Activated naive CD8-positive, alpha-beta T cell treated with anti-CD3 and anti-CD28 coated beads for 36 hours (primary cell): ENCODE measurements around the gene LCE2B. TPM values are rescaled to one million over a fixed set of nuclear protein-coding genes. Genes with fewer than 3 reads are reported as not detected.

ENCODE experiments used
- DNase-seq: peaks from one replicate; pipeline ENCODE4 v3.0.0; 2021
- H3K27ac Mint-ChIP-seq: one replicate; pipeline ENCODE4 v1.8.0; 2022; ENCODE audit warnings: mild to moderate bottlenecking, moderate library complexity, mixed read lengths
- H3K27me3 Mint-ChIP-seq: one replicate; pipeline ENCODE4 v1.8.0; 2022; ENCODE audit warnings: mild to moderate bottlenecking, mixed read lengths
- H3K36me3 Mint-ChIP-seq: one replicate; pipeline ENCODE4 v1.8.0; 2021; ENCODE audit warnings: mild to moderate bottlenecking, mixed read lengths
- H3K4me1 Mint-ChIP-seq: one replicate; pipeline ENCODE4 v1.8.0; 2021; ENCODE audit warnings: mixed read lengths
- H3K4me3 Mint-ChIP-seq: one replicate; pipeline ENCODE4 v1.8.0; 2022; ENCODE audit warnings: mild to moderate bottlenecking, moderate library complexity, mixed read lengths
- H3K9me3 Mint-ChIP-seq: one replicate; pipeline ENCODE4 v1.8.0; 2022; ENCODE audit warnings: mixed read lengths
- total RNA-seq, 2 experiments: library from RNA; stranded (reverse); gene quantifications; one replicate each; pipeline ENCODE4 v1.2.3, GENCODE V29; 2021

Gene LCE2B
- total RNA-seq, 2 experiments from 2014 or later: not detected

GRCh38 chr1:152683846-152684245 lies 2.1 kb upstream of the LCE2B start:
- Mint-ChIP-seq H3K36me3 (no peaks in the 10 kb centered on the region), H3K9me3 (no peaks in the 10 kb centered on the region), H3K4me3 (no peak overlapping the region), H3K27ac (no peak overlapping the region), H3K27me3 (peaks cover 14% of the 10 kb centered on the region), H3K4me1 (no peaks in the 10 kb centered on the region)
- DNase-seq: no peak

DNA sequence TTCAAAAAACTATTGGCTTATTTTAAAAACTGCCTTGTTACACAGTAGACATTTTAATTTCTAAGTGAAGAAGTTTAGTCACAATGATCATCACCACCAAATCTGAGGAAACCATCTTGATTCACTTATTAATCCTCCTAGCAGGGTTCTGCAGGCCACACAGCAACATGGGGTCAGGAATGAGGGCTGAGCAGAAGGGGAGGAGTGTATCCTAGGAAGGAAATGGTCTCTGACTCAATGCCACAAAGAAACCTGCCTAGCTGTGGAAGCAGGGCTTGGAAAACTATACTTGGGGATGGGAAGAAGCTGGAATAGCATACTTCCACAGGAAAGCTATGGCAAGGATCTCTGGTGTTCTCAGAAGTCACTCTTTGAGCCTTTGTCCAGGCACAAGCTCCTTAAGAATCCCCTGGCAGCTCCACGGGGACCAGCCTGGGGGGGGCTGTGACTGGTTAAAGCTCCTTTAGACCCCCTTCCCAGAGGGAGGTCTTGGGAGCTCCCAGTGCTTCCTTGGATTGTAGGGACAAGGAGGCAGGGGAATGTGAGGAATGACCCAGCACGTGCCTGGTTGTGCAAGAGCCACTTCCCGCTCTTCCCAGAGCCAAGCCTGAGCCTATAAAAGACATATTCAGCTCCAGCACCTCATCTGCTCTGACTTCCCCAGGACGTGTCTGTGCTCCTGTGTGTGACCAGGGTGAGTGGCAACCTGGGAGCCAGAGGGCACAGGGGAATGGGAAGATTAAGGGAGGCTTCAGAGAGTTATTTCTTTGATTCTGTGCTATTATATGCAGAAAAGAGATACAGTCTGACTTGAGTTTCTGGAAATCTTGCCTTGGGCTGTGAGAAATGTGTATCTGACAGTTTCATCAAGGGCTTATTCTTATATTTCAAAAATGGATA lies 12.0 kb downstream of the LCE2B start, which contains the start of gene LCE2A:
LCE2A (plus strand) TSS at position 645 of the 900 bp plus-strand sequence. CDS start 557 bp downstream, outside the sequence.
- no peaks in the 10 kb centered on the region for H3K36me3 Mint-ChIP-seq
- no peak within 1 kb of the TSS for H3K27ac Mint-ChIP-seq
- peaks cover 18% of the 10 kb centered on the region for H3K27me3 Mint-ChIP-seq
- DNase-seq: no peak
- H3K4me1 Mint-ChIP-seq: no peaks in the 10 kb centered on the region
- H3K4me3 Mint-ChIP-seq: no peak within 1 kb of the TSS
- H3K9me3 Mint-ChIP-seq: peaks cover under 1% of the 10 kb centered on the region

DNA sequence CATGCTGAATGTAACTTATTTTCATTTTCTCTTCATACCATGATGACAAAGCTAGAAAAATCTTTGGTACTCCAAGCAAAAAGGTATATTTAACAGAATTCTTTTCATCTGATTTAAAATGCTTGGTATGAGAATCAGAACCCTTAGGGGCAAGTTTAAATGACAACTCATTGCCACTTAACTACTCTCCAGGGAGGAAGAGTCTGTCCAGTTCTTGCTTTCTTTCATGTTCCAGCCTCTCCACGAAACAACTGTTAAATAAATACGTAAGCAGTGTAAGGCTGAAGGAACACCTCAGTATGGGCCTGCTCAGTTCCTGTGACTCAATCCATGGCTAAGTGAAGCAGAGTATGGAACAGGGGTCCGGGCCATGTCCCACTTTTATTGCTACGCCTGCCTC lies 13.8 kb downstream of the LCE2B start:
- DNase-seq: no peak
- Mint-ChIP-seq H3K9me3 (peaks cover 4% of the 10 kb centered on the region), H3K27ac (no peak overlapping the region), H3K4me3 (no peak overlapping the region), H3K27me3 (peaks cover 14% of the 10 kb centered on the region), H3K4me1 (no peaks in the 10 kb centered on the region), H3K36me3 (no peaks in the 10 kb centered on the region)

GRCh38 chr1:152707860-152708259 lies 21.9 kb downstream of the LCE2B start, which contains the start of gene LCE4A:
LCE4A (plus strand) TSS chr1:152708160; CDS start chr1:152709076, 916 bp downstream.
- Mint-ChIP-seq H3K36me3 (no peaks in the 10 kb centered on the region), H3K4me1 (no peaks in the 10 kb centered on the region), H3K27me3 (peaks cover 35% of the 10 kb centered on the region), H3K27ac (no peak within 1 kb of the TSS), H3K4me3 (no peak within 1 kb of the TSS), H3K9me3 (peaks cover 4% of the 10 kb centered on the region)
- no peak for DNase-seq

GRCh38 chr1:152718238-152718637 lies 32.3 kb downstream of the LCE2B start:
- DNase-seq: no peak
- no peaks in the 10 kb centered on the region for H3K9me3 Mint-ChIP-seq
- no peaks in the 10 kb centered on the region for H3K4me1 Mint-ChIP-seq
- no peak overlapping the region for H3K4me3 Mint-ChIP-seq
- no peak overlapping the region for H3K27ac Mint-ChIP-seq
- H3K27me3 Mint-ChIP-seq: peaks cover 29% of the 10 kb centered on the region
- H3K36me3 Mint-ChIP-seq: no peaks in the 10 kb centered on the region

DNA sequence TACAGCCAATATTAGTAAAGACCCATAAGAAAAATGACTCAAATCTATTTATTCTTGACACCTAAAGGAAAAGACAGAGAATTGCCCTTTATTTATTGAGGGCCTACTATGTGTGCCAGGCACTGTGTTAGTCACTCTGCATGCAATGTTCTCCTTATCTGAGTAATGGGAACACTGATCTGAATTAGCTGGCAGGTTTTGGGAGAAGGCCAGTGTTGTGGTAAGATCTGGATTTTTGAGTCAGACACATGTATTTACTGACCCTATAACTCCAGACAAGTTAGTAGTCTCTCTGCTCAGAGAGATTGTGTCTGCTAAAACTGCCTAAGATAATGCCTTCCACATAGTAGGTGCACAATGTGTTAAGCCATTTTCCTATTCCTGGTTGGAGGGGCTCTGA lies 39.3 kb downstream of the LCE2B start:
- Mint-ChIP-seq H3K9me3 (no peaks in the 10 kb centered on the region), H3K27me3 (peaks cover 16% of the 10 kb centered on the region), H3K4me1 (no peaks in the 10 kb centered on the region), H3K36me3 (no peaks in the 10 kb centered on the region), H3K4me3 (no peak overlapping the region), H3K27ac (no peak overlapping the region)
- DNase-seq: no peak

DNA sequence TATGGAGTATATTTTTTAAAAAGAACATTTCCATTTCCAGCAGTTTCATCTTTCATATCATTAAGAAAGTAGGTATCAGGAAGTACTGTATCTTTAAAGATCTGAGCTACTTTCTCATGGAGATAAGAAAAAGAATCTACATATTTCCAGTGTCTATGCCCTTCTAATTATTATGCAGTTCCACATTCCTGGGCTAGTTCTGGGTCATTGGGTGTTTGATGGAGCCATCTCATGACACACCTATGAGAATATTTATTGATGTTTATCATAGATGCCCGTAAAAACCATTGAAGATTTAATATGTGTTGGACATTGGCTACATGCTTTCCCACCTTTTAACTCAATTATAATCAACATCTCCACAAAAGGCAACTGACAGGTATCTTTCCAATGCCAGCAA lies 43.1 kb downstream of the LCE2B start:
- peaks cover 12% of the 10 kb centered on the region for H3K27me3 Mint-ChIP-seq

GRCh38 chr1:152735648-152736047 lies 49.7 kb downstream of the LCE2B start:
- Mint-ChIP-seq H3K36me3 (no peaks in the 10 kb centered on the region), H3K4me3 (no peak overlapping the region), H3K27ac (no peak overlapping the region), H3K9me3 (no peaks in the 10 kb centered on the region), H3K4me1 (no peaks in the 10 kb centered on the region), H3K27me3 (peaks cover 35% of the 10 kb centered on the region)
- DNase-seq: no peak

More for the DNA sequence above, 43.1 kb downstream of the LCE2B start:
- Mint-ChIP-seq H3K4me3 (no peak overlapping the region), H3K36me3 (no peaks in the 10 kb centered on the region), H3K4me1 (no peaks in the 10 kb centered on the region), H3K9me3 (no peaks in the 10 kb centered on the region), H3K27ac (no peak overlapping the region)
- DNase-seq: no peak

Other genes starting within 250 kb of the LCE2B start
- not detected for gene LCE5A, start 175.3 kb upstream of the LCE2B start, total RNA-seq
- not detected for gene CRCT1, start 171.6 kb upstream of the LCE2B start, total RNA-seq
- not detected for gene LCE3E, start 119.3 kb upstream of the LCE2B start, total RNA-seq
- not detected for gene LCE3D, start 105.6 kb upstream of the LCE2B start, total RNA-seq
- gene LCE3C, start 85.9 kb upstream of the LCE2B start, total RNA-seq: not detected
- gene LCE3B, start 72.3 kb upstream of the LCE2B start, total RNA-seq: not detected
- gene LCE3A, start 63.0 kb upstream of the LCE2B start, total RNA-seq: not detected
- gene LCE2D, start 22.7 kb upstream of the LCE2B start, total RNA-seq: not detected
- gene LCE2C, start 10.8 kb upstream of the LCE2B start, total RNA-seq: not detected
- not detected for gene LCE2A, start 12.2 kb downstream of the LCE2B start, total RNA-seq
- gene LCE4A, start 22.0 kb downstream of the LCE2B start, total RNA-seq: not detected
- gene KPRP, start 71.9 kb downstream of the LCE2B start, total RNA-seq: not detected
- not detected for gene LCE1F, start 89.0 kb downstream of the LCE2B start, total RNA-seq
- gene LCE1E, start 100.1 kb downstream of the LCE2B start, total RNA-seq: not detected
- not detected for gene LCE1D, start 110.6 kb downstream of the LCE2B start, total RNA-seq
- gene LCE1C, start 120.5 kb downstream of the LCE2B start, total RNA-seq: not detected
- gene LCE1B, start 125.8 kb downstream of the LCE2B start, total RNA-seq: not detected
- gene LCE1A, start 141.3 kb downstream of the LCE2B start, total RNA-seq: not detected
- not detected for gene LCE6A, start 156.7 kb downstream of the LCE2B start, total RNA-seq
- not detected for gene LCE7A, start 173.9 kb downstream of the LCE2B start, total RNA-seq
- gene SMCP, start 192.2 kb downstream of the LCE2B start, total RNA-seq: not detected
- not detected for gene IVL, start 222.4 kb downstream of the LCE2B start, total RNA-seq